IMR-90 (cell line): Measurements from ENCODE around the gene TMEM81. TPM values are rescaled to one million over a fixed set of nuclear protein-coding genes. Genes with fewer than 3 reads are reported as not detected.
A peak's percentile ranks its signal among the peaks of the same experiment; 100 is the strongest.

ENCODE experiments used
- ATAC-seq: fragments of 200-7000 bp; cut with Tn5 transposase; 2 replicates; pipeline ENCODE4 v1.9.1; 2020; ENCODE audit warnings: low read depth, mild to moderate bottlenecking, moderate library complexity
- BruUV-seq: library from RNA; stranded (reverse); fragments of 400-500 nt; replicated peaks from 2 replicates; lab custom pipeline; 2021; lab: Mats Ljungman, UMichigan
- CTCF ChIA-PET: fragments of 300-600 bp; formaldehyde crosslinking; extraction: SDS; loops from one replicate; lab custom pipeline; 2021; ENCODE audit warnings: antibody characterized with exemption; lab: Yijun Ruan, JAX
- POLR2A ChIA-PET: fragments of 300-600 bp; sonication (Branson Sonifier 250); formaldehyde crosslinking; loops from one replicate; lab custom pipeline; 2022; ENCODE audit warnings: antibody characterized with exemption; ENCODE audit not compliant: unreplicated experiment; lab: Charles Lee
- DNase-seq: peaks from one replicate; pipeline ENCODE4 v3.0.0; 2013
- H2AFZ ChIP-seq: replicated peaks from 2 replicates; pipeline ENCODE3; 2013; ENCODE audit warnings: low read length, mild to moderate bottlenecking; ENCODE audit not compliant: poor library complexity
- H2AK5ac ChIP-seq: 2 replicates; pipeline ENCODE4 v1.6.1; 2013; ENCODE audit warnings: low read depth, low read length, inconsistent platforms
- H2AK9ac ChIP-seq: replicated peaks from 2 replicates; pipeline ENCODE3; 2013; ENCODE audit warnings: mild to moderate bottlenecking, low read depth, low read length, moderate library complexity; ENCODE audit not compliant: poor library complexity
- H2BK120ac ChIP-seq: 2 replicates; pipeline ENCODE4 v1.6.1; 2013; ENCODE audit warnings: low read depth, low read length, inconsistent platforms
- H2BK15ac ChIP-seq: 3 replicates; pipeline ENCODE4 v1.6.1; 2013; ENCODE audit warnings: low read depth, low read length, inconsistent platforms
- H2BK20ac ChIP-seq: 2 replicates; pipeline ENCODE4 v1.6.1; 2013; ENCODE audit warnings: low read depth, mild to moderate bottlenecking, inconsistent platforms, low read length, moderate library complexity
- H2BK5ac ChIP-seq: 2 replicates; pipeline ENCODE4 v1.6.1; 2013; ENCODE audit warnings: mild to moderate bottlenecking, low read depth, low read length, inconsistent platforms; ENCODE audit not compliant: poor library complexity, severe bottlenecking
- H3K14ac ChIP-seq: replicated peaks from 2 replicates; pipeline ENCODE4 v1.6.1; 2013; ENCODE audit warnings: low read depth, low read length, inconsistent platforms
- H3K18ac ChIP-seq: 2 replicates; pipeline ENCODE4 v1.6.1; 2013; ENCODE audit warnings: low read depth, low read length, control low read depth
- H3K23ac ChIP-seq: 2 replicates; pipeline ENCODE4 v1.6.1; 2013; ENCODE audit warnings: low read depth, low read length, inconsistent platforms
- H3K27ac ChIP-seq: 2 replicates; pipeline ENCODE4 v1.5.1; 2013; ENCODE audit warnings: mild to moderate bottlenecking, control low read depth, low read length; ENCODE audit not compliant: insufficient read depth
- H3K27me3 ChIP-seq: 2 replicates; pipeline ENCODE4 v1.6.1; 2013; ENCODE audit warnings: low read length; ENCODE audit not compliant: control insufficient read depth, insufficient read depth
- H3K36me3 ChIP-seq: 2 replicates; pipeline ENCODE4 v1.6.1; 2013; ENCODE audit warnings: low read length, mixed read lengths; ENCODE audit not compliant: control insufficient read depth, insufficient read depth
- H3K4ac ChIP-seq: 2 replicates; pipeline ENCODE4 v1.6.1; 2013; ENCODE audit warnings: low read depth, low read length, inconsistent platforms
- H3K4me1 ChIP-seq: 2 replicates; pipeline ENCODE4 v1.6.1; 2013; ENCODE audit warnings: low read length, mixed read lengths; ENCODE audit not compliant: control insufficient read depth, insufficient read depth
- H3K4me2 ChIP-seq: 2 replicates; pipeline ENCODE4 v1.6.1; 2013; ENCODE audit warnings: low read depth, mild to moderate bottlenecking, control low read depth, low read length, moderate library complexity
- H3K4me3 ChIP-seq: 2 replicates; pipeline ENCODE4 v1.5.1; 2013; ENCODE audit warnings: low read depth, mild to moderate bottlenecking, control low read depth, low read length, moderate library complexity; ENCODE audit not compliant: insufficient read depth
- H3K56ac ChIP-seq: 2 replicates; pipeline ENCODE4 v1.6.1; 2013; ENCODE audit warnings: low read length, inconsistent platforms; ENCODE audit not compliant: insufficient read depth; ENCODE audit errors: extremely low read depth
- H3K79me1 ChIP-seq, 2 experiments: 2 replicates each; pipeline ENCODE4 v1.6.1; 2013; ENCODE audit warnings: low read length in 2 of 2, inconsistent platforms in 1 of 2, low read depth in 1 of 2
- H3K9ac ChIP-seq: 2 replicates; pipeline ENCODE4 v1.6.1; 2013; ENCODE audit warnings: low read depth, low read length, control low read depth
- H3K9me1 ChIP-seq: 2 replicates; pipeline ENCODE4 v1.6.1; 2013; ENCODE audit warnings: low read length, inconsistent platforms; ENCODE audit not compliant: insufficient read depth
- H3K9me3 ChIP-seq: 2 replicates; pipeline ENCODE4 v1.6.1; 2013; ENCODE audit warnings: low read length; ENCODE audit not compliant: control insufficient read depth, insufficient read depth
- H4K20me1 ChIP-seq: 2 replicates; pipeline ENCODE4 v1.6.1; 2013; ENCODE audit warnings: low read length, inconsistent platforms; ENCODE audit not compliant: insufficient read depth
- H4K5ac ChIP-seq: 2 replicates; pipeline ENCODE4 v1.6.1; 2013; ENCODE audit warnings: mild to moderate bottlenecking, low read depth, low read length, control low read depth
- H4K8ac ChIP-seq, 2 experiments: 2 replicates each; pipeline ENCODE4 v1.6.1; 2013; ENCODE audit warnings: low read depth in 2 of 2, low read length in 2 of 2, control low read depth in 1 of 2, inconsistent platforms in 1 of 2
- H4K91ac ChIP-seq: 2 replicates; pipeline ENCODE4 v1.6.1; 2013; ENCODE audit warnings: low read depth, low read length, inconsistent platforms; ENCODE audit not compliant: insufficient read depth
- CHD1 ChIP-seq: IDR thresholded peaks from 2 replicates; pipeline ENCODE4 v1.6.1; 2012; ENCODE audit warnings: low read depth, low read length, improper control_type of control experiment
- FOS ChIP-seq: fragments of 150-350 bp; IDR thresholded peaks from 2 replicates; pipeline ENCODE4 v1.6.1; 2016; ENCODE audit warnings: low read depth, low read length
- MAFK ChIP-seq: IDR thresholded peaks from 2 replicates; pipeline ENCODE4 v1.6.1; 2012; ENCODE audit warnings: low read depth, low read length, improper control_type of control experiment
- RAD21 ChIP-seq: IDR thresholded peaks from 2 replicates; pipeline ENCODE4 v1.6.1; 2012; ENCODE audit warnings: low read length, improper control_type of control experiment
- RCOR1 ChIP-seq: IDR thresholded peaks from 2 replicates; pipeline ENCODE4 v1.6.1; 2012; ENCODE audit warnings: mild to moderate bottlenecking, low read length, improper control_type of control experiment; ENCODE audit not compliant: insufficient replicate concordance
- WGBS, 2 experiments: methylation state at CpG; one replicate each; pipeline versions ENCODE4 v1.1.5 to v1.1.7; 2013; ENCODE audit warnings: missing lambda C conversion rate in 2 of 2; ENCODE audit not compliant: insufficient read length in 1 of 2; ENCODE audit errors: extremely low coverage in 2 of 2; 5-methylcytosine and 5-hydroxymethylcytosine counted together
- dilution Hi-C: fragments of 300-500 bp; cut with HindIII; formaldehyde crosslinking; loops from one replicate; pipeline ENCODE4 v1.14.3; 2018; ENCODE audit warnings: low sequenced_read_pairs; ENCODE audit not compliant: unreplicated experiment
- in situ Hi-C: fragments of 300-500 bp; cut with MboI; formaldehyde crosslinking; loops from 3 replicates; pipeline ENCODE4 v1.14.3; 2019; ENCODE audit warnings: low sequenced_read_pairs, inconsistent platforms, mixed read lengths
- intact Hi-C: fragments of 100-400 bp; cut with micrococcal nuclease; formaldehyde crosslinking; loops from 2 replicates; pipeline ENCODE4 v1.10.0; 2022
- polyA plus RNA-seq, 3 experiments: library from polyadenylated mRNA; depleted of rRNA; stranded (reverse); fragments of >200 nt; gene quantifications; 2 replicates each; pipeline ENCODE4 v1.2.3, GENCODE V29; 2012; ENCODE audit warnings: low replicate concordance in 1 of 3
- total RNA-seq: library from RNA; depleted of rRNA; stranded (reverse); fragments of >200 nt; gene quantifications from 2 replicates; pipeline ENCODE4 v1.2.3, GENCODE V29; 2012
- TF ChIP-seq, protein P1 (sequence below): fragments of 150-350 bp; IDR thresholded peaks from 2 replicates; pipeline ENCODE4 v1.6.1; 2016; ENCODE audit warnings: low read depth, mild to moderate bottlenecking, low read length, moderate library complexity, borderline replicate concordance
- TF ChIP-seq, protein P2 (sequence below): conservative IDR thresholded peaks from 2 replicates; pipeline ENCODE4 v1.5.1; 2012; ENCODE audit warnings: mild to moderate bottlenecking, low read depth, low read length, improper control_type of control experiment
- TF ChIP-seq, protein P3 (sequence below): fragments of 150-350 bp; IDR thresholded peaks from 2 replicates; pipeline ENCODE4 v1.6.1; 2017; ENCODE audit warnings: mild to moderate bottlenecking, antibody characterized with exemption, low read length, low read depth

Gene TMEM81
- total and polyA plus RNA-seq, 2 of the 4 experiments (the other 2 are of a cell fraction) = 1.5 to 1.8 TPM

DNA sequence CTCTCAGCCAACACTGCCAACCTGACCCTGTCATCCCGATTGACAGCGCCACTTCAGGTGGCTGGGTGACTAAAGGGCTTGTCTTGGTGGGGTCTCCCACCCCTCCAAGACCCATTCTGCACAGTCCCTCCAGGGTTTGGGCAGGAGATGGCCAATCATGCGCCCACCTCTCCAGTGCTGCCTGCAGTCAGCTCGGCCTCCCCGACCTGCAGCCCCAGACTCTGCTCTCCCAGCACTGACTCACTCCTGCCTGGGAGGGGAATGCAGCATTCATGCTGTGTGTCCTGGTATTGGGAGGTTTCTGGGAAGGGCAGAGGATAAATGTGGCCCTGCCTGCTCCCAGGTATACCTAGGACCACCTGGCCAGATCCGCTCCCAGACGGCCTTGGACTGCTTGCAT is 9.7 kb downstream of the TMEM81 start:
- peak; percentile 7 for DNase-seq
- H4K8ac ChIP-seq = no peak overlapping the region
- H3K4ac ChIP-seq = no peak overlapping the region
- H3K9ac ChIP-seq = no peak overlapping the region
- no peak overlapping the region for H2BK120ac ChIP-seq
- no peak overlapping the region for H2AK9ac ChIP-seq
- in situ Hi-C loops = no loop called here
- H2BK20ac ChIP-seq = no peak overlapping the region
- intact Hi-C loops = no loop called here
- POLR2A ChIA-PET = no interaction called here
- BruUV-seq = no TSS peak
- H3K4me2 ChIP-seq = no peak overlapping the region
- no peak overlapping the region for H2AFZ ChIP-seq
- H3K4me3 ChIP-seq = no peak overlapping the region
- no peak overlapping the region for H2BK15ac ChIP-seq
- no peak overlapping the region for H2AK5ac ChIP-seq
- WGBS, 2 experiments = no CpG with 5 or more reads among the region's 7 CpGs
- no peaks in the 10 kb centered on the region for H3K36me3 ChIP-seq
- H3K18ac ChIP-seq = no peak overlapping the region
- no peak overlapping the region for H3K27ac ChIP-seq
- no peak overlapping the region for H3K23ac ChIP-seq
- H2BK5ac ChIP-seq = no peak overlapping the region
- no peaks in the 10 kb centered on the region for H3K79me1 ChIP-seq
- no peak overlapping the region for H3K14ac ChIP-seq
- no peaks in the 10 kb centered on the region; the same call in 1 of the 2 replicates for H3K9me1 ChIP-seq
- no peak for ATAC-seq
- H4K5ac ChIP-seq = no peak overlapping the region
- CTCF ChIA-PET = interaction anchor here (1.6 kb wide), 1 partner anchor 13 kb away, joined by 7 read pairs; no protein-coding TSS in a partner anchor
- TF ChIP-seq, protein P1, sequence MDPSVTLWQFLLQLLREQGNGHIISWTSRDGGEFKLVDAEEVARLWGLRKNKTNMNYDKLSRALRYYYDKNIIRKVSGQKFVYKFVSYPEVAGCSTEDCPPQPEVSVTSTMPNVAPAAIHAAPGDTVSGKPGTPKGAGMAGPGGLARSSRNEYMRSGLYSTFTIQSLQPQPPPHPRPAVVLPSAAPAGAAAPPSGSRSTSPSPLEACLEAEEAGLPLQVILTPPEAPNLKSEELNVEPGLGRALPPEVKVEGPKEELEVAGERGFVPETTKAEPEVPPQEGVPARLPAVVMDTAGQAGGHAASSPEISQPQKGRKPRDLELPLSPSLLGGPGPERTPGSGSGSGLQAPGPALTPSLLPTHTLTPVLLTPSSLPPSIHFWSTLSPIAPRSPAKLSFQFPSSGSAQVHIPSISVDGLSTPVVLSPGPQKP = no peak
- TF ChIP-seq CHD1 = no peak
- no peak for TF ChIP-seq FOS
- TF ChIP-seq RCOR1 = no peak
- TF ChIP-seq RAD21 = no peak
- no peak for TF ChIP-seq MAFK
- TF ChIP-seq, protein P2, sequence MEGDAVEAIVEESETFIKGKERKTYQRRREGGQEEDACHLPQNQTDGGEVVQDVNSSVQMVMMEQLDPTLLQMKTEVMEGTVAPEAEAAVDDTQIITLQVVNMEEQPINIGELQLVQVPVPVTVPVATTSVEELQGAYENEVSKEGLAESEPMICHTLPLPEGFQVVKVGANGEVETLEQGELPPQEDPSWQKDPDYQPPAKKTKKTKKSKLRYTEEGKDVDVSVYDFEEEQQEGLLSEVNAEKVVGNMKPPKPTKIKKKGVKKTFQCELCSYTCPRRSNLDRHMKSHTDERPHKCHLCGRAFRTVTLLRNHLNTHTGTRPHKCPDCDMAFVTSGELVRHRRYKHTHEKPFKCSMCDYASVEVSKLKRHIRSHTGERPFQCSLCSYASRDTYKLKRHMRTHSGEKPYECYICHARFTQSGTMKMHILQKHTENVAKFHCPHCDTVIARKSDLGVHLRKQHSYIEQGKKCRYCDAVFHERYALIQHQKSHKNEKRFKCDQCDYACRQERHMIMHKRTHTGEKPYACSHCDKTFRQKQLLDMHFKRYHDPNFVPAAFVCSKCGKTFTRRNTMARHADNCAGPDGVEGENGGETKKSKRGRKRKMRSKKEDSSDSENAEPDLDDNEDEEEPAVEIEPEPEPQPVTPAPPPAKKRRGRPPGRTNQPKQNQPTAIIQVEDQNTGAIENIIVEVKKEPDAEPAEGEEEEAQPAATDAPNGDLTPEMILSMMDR = no peak
- TF ChIP-seq, protein P3, sequence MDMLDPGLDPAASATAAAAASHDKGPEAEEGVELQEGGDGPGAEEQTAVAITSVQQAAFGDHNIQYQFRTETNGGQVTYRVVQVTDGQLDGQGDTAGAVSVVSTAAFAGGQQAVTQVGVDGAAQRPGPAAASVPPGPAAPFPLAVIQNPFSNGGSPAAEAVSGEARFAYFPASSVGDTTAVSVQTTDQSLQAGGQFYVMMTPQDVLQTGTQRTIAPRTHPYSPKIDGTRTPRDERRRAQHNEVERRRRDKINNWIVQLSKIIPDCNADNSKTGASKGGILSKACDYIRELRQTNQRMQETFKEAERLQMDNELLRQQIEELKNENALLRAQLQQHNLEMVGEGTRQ = no peak
- H3K4me1 ChIP-seq = no peaks in the 10 kb centered on the region; the same call in 1 of the 2 replicates
- no peaks in the 10 kb centered on the region for H3K9me3 ChIP-seq
- H3K27me3 ChIP-seq = no peaks in the 10 kb centered on the region; the same call in none of the 2 replicates
- H4K20me1 ChIP-seq = no peaks in the 10 kb centered on the region
- H3K56ac ChIP-seq = no peak overlapping the region
- dilution Hi-C loops = no loop called here
- H4K91ac ChIP-seq = no peak overlapping the region
